A673 (cell line): Measurements from ENCODE around the gene PARD3.

Experiments used
- CTCF ChIP-seq: fragments of 300-800, 200-600 bp; sonication (generic); conservative IDR thresholded peaks from 2 replicates; pipeline ENCODE4 v1.5.1; 2017; ENCODE audit warnings: low read depth, mild to moderate bottlenecking, antibody characterized with exemption, low read length, moderate library complexity, mixed read lengths
- EZH2 ChIP-seq: fragments of 200-600 bp; sonication (generic); IDR thresholded peaks from 2 replicates; pipeline ENCODE4 v1.6.1; 2017; ENCODE audit warnings: borderline replicate concordance, low read depth, mild to moderate bottlenecking, mixed read lengths, antibody characterized with exemption, low read length; ENCODE audit not compliant: poor library complexity, severe bottlenecking

GRCh38 chr10:34094146-34094696 is 720.9 kb downstream of the PARD3 start:
- TF ChIP-seq CTCF, result no peak
- no peak for TF ChIP-seq EZH2
